ENCODE results near the gene KLHL40.
A peak's percentile ranks its signal among the peaks of the same experiment; 100 is the strongest.

GRCh38 chr3:42663581-42664437 lies 21.5 kb upstream of the KLHL40 start:
- TF ChIP-seq, protein P1, sequence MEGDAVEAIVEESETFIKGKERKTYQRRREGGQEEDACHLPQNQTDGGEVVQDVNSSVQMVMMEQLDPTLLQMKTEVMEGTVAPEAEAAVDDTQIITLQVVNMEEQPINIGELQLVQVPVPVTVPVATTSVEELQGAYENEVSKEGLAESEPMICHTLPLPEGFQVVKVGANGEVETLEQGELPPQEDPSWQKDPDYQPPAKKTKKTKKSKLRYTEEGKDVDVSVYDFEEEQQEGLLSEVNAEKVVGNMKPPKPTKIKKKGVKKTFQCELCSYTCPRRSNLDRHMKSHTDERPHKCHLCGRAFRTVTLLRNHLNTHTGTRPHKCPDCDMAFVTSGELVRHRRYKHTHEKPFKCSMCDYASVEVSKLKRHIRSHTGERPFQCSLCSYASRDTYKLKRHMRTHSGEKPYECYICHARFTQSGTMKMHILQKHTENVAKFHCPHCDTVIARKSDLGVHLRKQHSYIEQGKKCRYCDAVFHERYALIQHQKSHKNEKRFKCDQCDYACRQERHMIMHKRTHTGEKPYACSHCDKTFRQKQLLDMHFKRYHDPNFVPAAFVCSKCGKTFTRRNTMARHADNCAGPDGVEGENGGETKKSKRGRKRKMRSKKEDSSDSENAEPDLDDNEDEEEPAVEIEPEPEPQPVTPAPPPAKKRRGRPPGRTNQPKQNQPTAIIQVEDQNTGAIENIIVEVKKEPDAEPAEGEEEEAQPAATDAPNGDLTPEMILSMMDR (IDR thresholded peaks at IDR 0.05) = no peak
- TF ChIP-seq POLR2AphosphoS5 (IDR thresholded peaks at IDR 0.05) = peak in 1 of 2 donors; percentile 30
- TF ChIP-seq POLR2A (IDR thresholded peaks at IDR 0.05; ENCODE audit: low read depth) = no peak
- no peak for TF ChIP-seq EP300 (IDR thresholded peaks at IDR 0.05)

All from esophagus muscularis mucosa (tissue), 4 donors.